IMR-90 (cell line): ENCODE data around the gene CNTN5.

Experiments
- BHLHE40 ChIP-seq: fragments of 150-350 bp; IDR thresholded peaks from 2 replicates; pipeline ENCODE4 v1.6.1; 2016; ENCODE audit warnings: mild to moderate bottlenecking, low read depth, low read length
- CEBPB ChIP-seq: IDR thresholded peaks from 2 replicates; pipeline ENCODE4 v1.6.1; 2012; ENCODE audit warnings: low read depth, low read length, improper control_type of control experiment
- CTCF ChIP-seq: conservative IDR thresholded peaks from 2 replicates; pipeline ENCODE4 v1.5.1; 2012; ENCODE audit warnings: mild to moderate bottlenecking, low read depth, low read length, improper control_type of control experiment
- MAZ ChIP-seq: IDR thresholded peaks from 2 replicates; pipeline ENCODE4 v1.6.1; 2012; ENCODE audit warnings: low read depth, mild to moderate bottlenecking, low read length, improper control_type of control experiment, moderate library complexity, borderline replicate concordance
- MXI1 ChIP-seq: IDR thresholded peaks from 2 replicates; pipeline ENCODE4 v1.6.1; 2012; ENCODE audit warnings: low read depth, mild to moderate bottlenecking, low read length, moderate library complexity, borderline replicate concordance
- NFE2L2 ChIP-seq: fragments of 150-350 bp; IDR thresholded peaks from 2 replicates; pipeline ENCODE4 v1.6.1; 2016; ENCODE audit warnings: low read depth, mild to moderate bottlenecking, low read length
- POLR2A ChIP-seq: IDR thresholded peaks from 2 replicates; pipeline ENCODE4 v1.6.1; 2012; ENCODE audit warnings: mild to moderate bottlenecking, low read depth, low read length
- RAD21 ChIP-seq: IDR thresholded peaks from 2 replicates; pipeline ENCODE4 v1.6.1; 2012; ENCODE audit warnings: low read length, improper control_type of control experiment
- RCOR1 ChIP-seq: IDR thresholded peaks from 2 replicates; pipeline ENCODE4 v1.6.1; 2012; ENCODE audit warnings: mild to moderate bottlenecking, low read length, improper control_type of control experiment; ENCODE audit not compliant: insufficient replicate concordance
- RFX5 ChIP-seq: IDR thresholded peaks from 2 replicates; pipeline ENCODE4 v1.8.0; 2012; ENCODE audit warnings: low read depth, mild to moderate bottlenecking, low read length, moderate library complexity
- SMC3 ChIP-seq: fragments of 150-350 bp; IDR thresholded peaks from 2 replicates; pipeline ENCODE4 v1.6.1; 2016; ENCODE audit warnings: low read depth, mild to moderate bottlenecking, antibody characterized with exemption, low read length, moderate library complexity
- USF2 ChIP-seq: fragments of 150-350 bp; IDR thresholded peaks from 2 replicates; pipeline ENCODE4 v1.6.1; 2017; ENCODE audit warnings: mild to moderate bottlenecking, antibody characterized with exemption, low read length, low read depth

DNA sequence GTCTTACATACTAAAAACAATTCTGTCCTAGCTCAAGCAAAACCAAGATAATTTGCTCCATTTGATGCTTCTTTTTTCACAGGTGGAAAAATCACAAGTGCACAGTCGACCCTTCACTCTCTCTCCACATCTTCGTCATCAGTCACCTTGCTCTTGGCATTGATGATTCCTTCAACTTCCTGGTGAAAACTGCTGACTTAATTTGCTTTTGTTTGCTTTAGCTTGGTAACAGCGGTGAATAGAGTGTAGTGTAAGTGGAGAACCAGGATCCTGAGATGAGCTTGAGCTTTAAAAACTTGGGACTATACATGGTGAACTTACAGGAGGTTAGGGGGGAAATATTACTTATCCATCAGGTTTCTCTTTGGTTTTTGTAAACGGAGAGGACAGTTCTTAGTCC lies 1335.3 kb downstream of the CNTN5 start:
- no peak for TF ChIP-seq NFE2L2
- no peak for TF ChIP-seq CTCF
- no peak for TF ChIP-seq POLR2A
- TF ChIP-seq SMC3, result no peak
- TF ChIP-seq RAD21, result no peak
- no peak for TF ChIP-seq MAZ
- no peak for TF ChIP-seq USF2
- no peak for TF ChIP-seq RCOR1
- TF ChIP-seq CEBPB, result no peak
- no peak for TF ChIP-seq MXI1
- TF ChIP-seq RFX5, result no peak
- no peak for TF ChIP-seq BHLHE40
